Measurements from ENCODE around the gene LRRC25. TPM values are rescaled to one million over a fixed set of nuclear protein-coding genes. Genes with fewer than 3 reads are reported as not detected.

LRRC25 gene
- total and polyA plus RNA-seq, 10 of the 15 experiments (the other 5 are each of a cell fraction or from before 2014, with no cell fraction given): 0.38 to 2.9 (median 1.2) TPM

DNA sequence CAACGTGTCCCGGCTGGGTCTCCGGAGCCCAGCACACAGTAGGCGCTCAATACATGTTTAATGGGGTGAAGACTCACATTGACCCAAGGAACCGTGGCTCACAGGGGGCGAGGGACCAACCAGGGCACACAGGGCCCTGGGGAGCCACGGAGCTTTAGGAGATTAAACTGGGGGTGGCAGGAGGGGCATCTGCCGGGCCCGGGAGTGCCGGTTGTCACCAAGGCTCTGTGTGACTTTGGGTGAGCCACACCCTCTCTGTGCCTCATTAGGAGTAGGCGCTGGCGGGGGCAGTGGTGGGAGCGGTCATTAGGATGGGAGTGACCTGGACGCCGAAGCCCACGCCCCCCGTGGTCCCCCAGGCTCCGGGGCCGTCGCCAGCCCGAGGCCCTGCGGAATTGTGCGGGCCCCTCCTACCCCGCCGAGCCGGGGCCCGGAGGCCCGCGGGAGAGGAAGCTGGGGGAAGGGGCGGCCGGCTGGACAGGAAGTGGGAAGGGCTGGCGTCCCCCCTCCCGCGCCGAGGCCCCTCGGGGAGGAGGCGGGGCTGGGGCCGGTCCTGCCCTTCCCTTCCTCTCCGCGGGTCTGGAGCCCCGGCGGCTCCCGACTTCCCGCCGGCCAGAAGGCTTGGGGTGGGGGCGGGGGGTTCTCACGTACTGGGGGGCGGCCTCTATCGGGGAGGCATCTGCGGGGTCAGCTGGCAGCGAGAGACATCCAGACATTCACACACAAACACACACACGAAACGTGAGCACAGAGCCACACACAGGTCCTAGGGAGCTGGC lies 20.0 kb upstream of the LRRC25 start (continued):
- TF ChIP-seq ZBTB40 (IDR thresholded peaks at IDR 0.05; ENCODE audit: borderline replicate concordance) (peak; percentile 58; the same call in 1 of the 2 replicates), ZNF217 (IDR thresholded peaks at IDR 0.05) (peak; percentile 92), BHLHE40 (IDR thresholded peaks at IDR 0.05; ENCODE audit: borderline replicate concordance in 1 of 2, low read depth in 2 of 2, low read length in 1 of 2) (0 out of 4 replicates have a peak, but pooled peaks of 1 of the 2 experiments have one; percentile 1), POLR2AphosphoS5 (IDR thresholded peaks at IDR 0.05; ENCODE audit: low read length) (no peak), SMARCA5 (IDR thresholded peaks at IDR 0.05) (no peak; the same call in 1 of the 2 replicates), TCF12 (IDR thresholded peaks at IDR 0.05; ENCODE audit: low read depth, low read length) (0 out of 2 replicates have a peak, but pooled peaks have one; percentile 24), CEBPB (IDR thresholded peaks at IDR 0.05; ENCODE audit: borderline replicate concordance in 1 of 2, low read depth in 2 of 2, low read length in 2 of 2) (no peak), WRNIP1 (IDR thresholded peaks at IDR 0.05; ENCODE audit: borderline replicate concordance, low read depth, low read length) (no peak), EP300 (IDR thresholded peaks at IDR 0.05; ENCODE audit: borderline replicate concordance in 1 of 2, control insufficient read depth in 1 of 2, low read depth in 2 of 2, low read length in 2 of 2) (no peak), SIX5 (IDR thresholded peaks at IDR 0.05; ENCODE audit: low read depth, low read length, severe bottlenecking) (no peak), RB1 (IDR thresholded peaks at IDR 0.05; ENCODE audit: borderline replicate concordance) (peak; percentile 59; the same call in 1 of the 2 replicates), CHD4 (IDR thresholded peaks at IDR 0.05) (no peak), DPF2 (IDR thresholded peaks at IDR 0.05) (peak; percentile 76; the same call in 1 of the 2 replicates), POU2F2 (IDR thresholded peaks at IDR 0.05; ENCODE audit: borderline replicate concordance, low read depth, low read length) (0 out of 3 replicates have a peak, but pooled peaks have one; percentile 25), TCF3 (IDR thresholded peaks at IDR 0.05; ENCODE audit: borderline replicate concordance, insufficient read depth, low read depth, low read length) (0 out of 2 replicates have a peak, but pooled peaks have one; percentile 29), PKNOX1 (IDR thresholded peaks at IDR 0.05) (peak; percentile 6; the same call in 1 of the 2 replicates), CHD2 (IDR thresholded peaks at IDR 0.05; ENCODE audit: borderline replicate concordance, low read depth, low read length) (0 out of 2 replicates have a peak, but pooled peaks have one; percentile 52), MXI1 (IDR thresholded peaks at IDR 0.05; ENCODE audit: low read depth, low read length) (no peak), MTA2 (IDR thresholded peaks at IDR 0.05; ENCODE audit: low read depth) (peak; percentile 10; the same call in 1 of the 2 replicates), SRF (IDR thresholded peaks at IDR 0.05; ENCODE audit: low read depth in 2 of 2, low read length in 2 of 2) (no peak), STAT1 (conservative IDR thresholded peaks at IDR 0.05) (no peak), GATAD2B (conservative IDR thresholded peaks at IDR 0.05; ENCODE audit: low read depth) (peak; percentile 81)
- TF ChIP-seq, protein P1, sequence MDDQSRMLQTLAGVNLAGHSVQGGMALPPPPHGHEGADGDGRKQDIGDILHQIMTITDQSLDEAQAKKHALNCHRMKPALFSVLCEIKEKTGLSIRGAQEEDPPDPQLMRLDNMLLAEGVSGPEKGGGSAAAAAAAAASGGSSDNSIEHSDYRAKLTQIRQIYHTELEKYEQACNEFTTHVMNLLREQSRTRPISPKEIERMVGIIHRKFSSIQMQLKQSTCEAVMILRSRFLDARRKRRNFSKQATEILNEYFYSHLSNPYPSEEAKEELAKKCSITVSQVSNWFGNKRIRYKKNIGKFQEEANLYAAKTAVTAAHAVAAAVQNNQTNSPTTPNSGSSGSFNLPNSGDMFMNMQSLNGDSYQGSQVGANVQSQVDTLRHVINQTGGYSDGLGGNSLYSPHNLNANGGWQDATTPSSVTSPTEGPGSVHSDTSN (IDR thresholded peaks at IDR 0.05; ENCODE audit: insufficient replicate concordance, low read depth, low read length): no peak
